Activated naive CD8-positive, alpha-beta T cell (primary cell): Measurements from ENCODE around the gene HPS4.
"Not testable (repeated sequence)": the region's sequence is repeated elsewhere in the genome, so short reads cannot be mapped to it uniquely, and the experiment has no call there.

Source experiments
- H3K27ac Mint-ChIP-seq: one replicate; pipeline ENCODE4 v1.8.0; 2021; ENCODE audit warnings: mixed read lengths
- H3K27me3 Mint-ChIP-seq: one replicate; pipeline ENCODE4 v1.8.0; 2021; ENCODE audit warnings: mixed read lengths
- H3K36me3 Mint-ChIP-seq: one replicate; pipeline ENCODE4 v1.8.0; 2021; ENCODE audit warnings: mixed read lengths
- H3K4me1 Mint-ChIP-seq: one replicate; pipeline ENCODE4 v1.8.0; 2021; ENCODE audit warnings: low read depth, mixed read lengths
- H3K4me3 Mint-ChIP-seq: one replicate; pipeline ENCODE4 v1.8.0; 2021; ENCODE audit warnings: mild to moderate bottlenecking, mixed read lengths
- H3K9me3 Mint-ChIP-seq: one replicate; pipeline ENCODE4 v1.8.0; 2021; ENCODE audit warnings: low read depth, mixed read lengths

The HPS4 gene

GRCh38 chr22:26483439-26484359 lies at the start of gene HPS4, which contains the start of gene SRRD:
TSS of gene HPS4 (minus strand) at chr22:26483783. CDS start at chr22:26481762, 2,021 bp downstream.
TSS of gene SRRD (plus strand) at chr22:26483877. CDS start at chr22:26483891, 14 bp downstream.
- Mint-ChIP-seq H3K4me3 (peak within 1 kb of the TSS; percentile 99), H3K9me3 (no peaks in the 10 kb centered on the region), H3K36me3 (peaks cover 13% of the 10 kb centered on the region), H3K4me1 (peaks cover 66% of the 10 kb centered on the region), H3K27ac (peak within 1 kb of the TSS; percentile 96), H3K27me3 (no peaks in the 10 kb centered on the region)

GRCh38 chr22:26529345-26529744 lies 45.8 kb upstream of the HPS4 start:
- Mint-ChIP-seq H3K4me3 (no peak overlapping the region), H3K27ac (no peak overlapping the region), H3K27me3 (no peaks in the 10 kb centered on the region), H3K9me3 (no peaks in the 10 kb centered on the region), H3K4me1 (peaks cover 12% of the 10 kb centered on the region), H3K36me3 (peaks cover 6% of the 10 kb centered on the region)

GRCh38 chr22:26528518-26528917 lies 44.9 kb upstream of the HPS4 start:
- not testable (repeated sequence) for H3K27ac Mint-ChIP-seq, H3K9me3 Mint-ChIP-seq, H3K4me1 Mint-ChIP-seq, H3K36me3 Mint-ChIP-seq, H3K4me3 Mint-ChIP-seq, H3K27me3 Mint-ChIP-seq

GRCh38 chr22:26527574-26528465 lies 44.2 kb upstream of the HPS4 start:
- H3K4me1 Mint-ChIP-seq, result peaks cover 6% of the 10 kb centered on the region
- no peak overlapping the region for H3K27ac Mint-ChIP-seq
- H3K4me3 Mint-ChIP-seq, result no peak overlapping the region

GRCh38 chr22:26527167-26527566 lies 43.6 kb upstream of the HPS4 start:
- Mint-ChIP-seq H3K9me3 (no peaks in the 10 kb centered on the region), H3K4me3 (no peak overlapping the region), H3K36me3 (peaks cover 5% of the 10 kb centered on the region), H3K27ac (no peak overlapping the region), H3K4me1 (no peaks in the 10 kb centered on the region), H3K27me3 (no peaks in the 10 kb centered on the region)

More at GRCh38 chr22:26527574-26528465, 44.2 kb upstream of the HPS4 start:
- H3K9me3 Mint-ChIP-seq, result no peaks in the 10 kb centered on the region
- H3K27me3 Mint-ChIP-seq, result no peaks in the 10 kb centered on the region
- H3K36me3 Mint-ChIP-seq, result peaks cover 7% of the 10 kb centered on the region

- no peaks in the 10 kb centered on the region for H3K9me3 Mint-ChIP-seq
- H3K4me1 Mint-ChIP-seq, result no peaks in the 10 kb centered on the region
Measured at GRCh38 chr22:26525946-26526564, 42.5 kb upstream of the HPS4 start.

GRCh38 chr22:26524870-26525269 lies 41.3 kb upstream of the HPS4 start:
- no peaks in the 10 kb centered on the region for H3K9me3 Mint-ChIP-seq
- no peak overlapping the region for H3K4me3 Mint-ChIP-seq
- H3K27me3 Mint-ChIP-seq, result no peaks in the 10 kb centered on the region
- no peak overlapping the region for H3K27ac Mint-ChIP-seq
- peaks cover 2% of the 10 kb centered on the region for H3K36me3 Mint-ChIP-seq
- no peaks in the 10 kb centered on the region for H3K4me1 Mint-ChIP-seq

More at GRCh38 chr22:26525946-26526564, 42.5 kb upstream of the HPS4 start:
- Mint-ChIP-seq H3K4me3 (no peak overlapping the region), H3K27me3 (no peaks in the 10 kb centered on the region), H3K27ac (peak overlapping the region; percentile 12), H3K36me3 (peaks cover 3% of the 10 kb centered on the region)

GRCh38 chr22:26522592-26522991 lies 39.0 kb upstream of the HPS4 start:
- peak overlapping the region; percentile 28 for H3K27ac Mint-ChIP-seq
- H3K9me3 Mint-ChIP-seq, result no peaks in the 10 kb centered on the region
- no peaks in the 10 kb centered on the region for H3K27me3 Mint-ChIP-seq
- H3K36me3 Mint-ChIP-seq, result peaks cover 2% of the 10 kb centered on the region
- H3K4me1 Mint-ChIP-seq, result no peaks in the 10 kb centered on the region
- no peak overlapping the region for H3K4me3 Mint-ChIP-seq

- Mint-ChIP-seq H3K27me3 (no peaks in the 10 kb centered on the region), H3K36me3 (peaks cover 2% of the 10 kb centered on the region), H3K4me1 (no peaks in the 10 kb centered on the region), H3K9me3 (no peaks in the 10 kb centered on the region), H3K4me3 (no peak overlapping the region), H3K27ac (peak overlapping the region; percentile 47)
Measured at GRCh38 chr22:26522012-26522411, 38.4 kb upstream of the HPS4 start.

GRCh38 chr22:26517429-26517828 lies 33.8 kb upstream of the HPS4 start:
- Mint-ChIP-seq H3K4me3 (no peak overlapping the region), H3K27ac (no peak overlapping the region), H3K9me3 (no peaks in the 10 kb centered on the region), H3K27me3 (no peaks in the 10 kb centered on the region), H3K4me1 (peaks cover 17% of the 10 kb centered on the region), H3K36me3 (no peaks in the 10 kb centered on the region)

GRCh38 chr22:26516503-26516902 lies 32.9 kb upstream of the HPS4 start:
- no peak overlapping the region for H3K27ac Mint-ChIP-seq
- no peaks in the 10 kb centered on the region for H3K36me3 Mint-ChIP-seq
- H3K4me1 Mint-ChIP-seq, result peaks cover 22% of the 10 kb centered on the region
- H3K4me3 Mint-ChIP-seq, result no peak overlapping the region
- no peaks in the 10 kb centered on the region for H3K9me3 Mint-ChIP-seq
- no peaks in the 10 kb centered on the region for H3K27me3 Mint-ChIP-seq

GRCh38 chr22:26515931-26516330 lies 32.3 kb upstream of the HPS4 start:
- Mint-ChIP-seq H3K9me3 (no peaks in the 10 kb centered on the region), H3K4me3 (no peak overlapping the region), H3K36me3 (no peaks in the 10 kb centered on the region), H3K27me3 (no peaks in the 10 kb centered on the region), H3K27ac (no peak overlapping the region), H3K4me1 (peaks cover 28% of the 10 kb centered on the region)

- H3K27me3 Mint-ChIP-seq, result no peaks in the 10 kb centered on the region
- H3K27ac Mint-ChIP-seq, result peak overlapping the region; percentile 54
- peak overlapping the region; percentile 13 for H3K4me3 Mint-ChIP-seq
- no peaks in the 10 kb centered on the region for H3K9me3 Mint-ChIP-seq
- H3K36me3 Mint-ChIP-seq, result peaks cover 2% of the 10 kb centered on the region
- peaks cover 36% of the 10 kb centered on the region for H3K4me1 Mint-ChIP-seq
Measured at GRCh38 chr22:26514419-26515161, 31.0 kb upstream of the HPS4 start.

- H3K4me1 Mint-ChIP-seq, result peaks cover 39% of the 10 kb centered on the region
- peak overlapping the region; percentile 54 for H3K27ac Mint-ChIP-seq
- peaks cover 6% of the 10 kb centered on the region for H3K36me3 Mint-ChIP-seq
- no peaks in the 10 kb centered on the region for H3K27me3 Mint-ChIP-seq
- no peaks in the 10 kb centered on the region for H3K9me3 Mint-ChIP-seq
- H3K4me3 Mint-ChIP-seq, result peak overlapping the region; percentile 100
Measured at GRCh38 chr22:26513838-26514237, 30.3 kb upstream of the HPS4 start.
